ENCODE measurements around the gene HPS1.
A peak's percentile ranks its signal among the peaks of the same experiment; 100 is the strongest.

Gene HPS1

GRCh38 chr10:98431016-98431415 lies 15.7 kb downstream of the HPS1 start:
- no peak for DNase-seq

- no peak for DNase-seq
Observed at GRCh38 chr10:98430427-98430826, 16.3 kb downstream of the HPS1 start.

- DNase-seq, result no peak
Observed at GRCh38 chr10:98429320-98430072, 17.2 kb downstream of the HPS1 start.

- no peak for DNase-seq
Observed at GRCh38 chr10:98427011-98427515, 19.7 kb downstream of the HPS1 start.

GRCh38 chr10:98425511-98426352 lies 21.0 kb downstream of the HPS1 start:
- DNase-seq, result no peak

GRCh38 chr10:98424295-98425254 lies 22.2 kb downstream of the HPS1 start:
- DNase-seq, result no peak

- DNase-seq, result peak; percentile 26
Observed at GRCh38 chr10:98423691-98424120, 23.0 kb downstream of the HPS1 start.

- DNase-seq, result no peak
Observed at GRCh38 chr10:98422182-98422581, 24.6 kb downstream of the HPS1 start.

- no peak for DNase-seq
Observed at GRCh38 chr10:98420786-98421185, 25.9 kb downstream of the HPS1 start.

GRCh38 chr10:98419469-98420261 lies 27.1 kb downstream of the HPS1 start:
- no peak for DNase-seq

- no peak for DNase-seq
Observed at GRCh38 chr10:98418665-98419468, 27.9 kb downstream of the HPS1 start.

- no peak for DNase-seq
Observed at GRCh38 chr10:98417973-98418664, 28.6 kb downstream of the HPS1 start.

GRCh38 chr10:98417481-98417959 lies 29.2 kb downstream of the HPS1 start:
- DNase-seq, result no peak

- no peak for DNase-seq
Observed at GRCh38 chr10:98416606-98417388, 29.9 kb downstream of the HPS1 start.

- DNase-seq, result no peak
Observed at GRCh38 chr10:98415731-98416119, 31.0 kb downstream of the HPS1 start.

GRCh38 chr10:98414932-98415730 lies 31.6 kb downstream of the HPS1 start, which contains the start of gene PYROXD2:
Gene PYROXD2 (minus strand): TSS chr10:98415182. CDS start chr10:98415135, 47 bp downstream.
- DNase-seq, result peak; percentile 65

GRCh38 chr10:98414578-98414931 lies 32.2 kb downstream of the HPS1 start:
- no peak for DNase-seq

- no peak for DNase-seq
Observed at GRCh38 chr10:98411768-98412167, 35.0 kb downstream of the HPS1 start.
